ENCODE results near the gene KCNJ6.
"Not testable (repeated sequence)": the region's sequence is repeated elsewhere in the genome, so short reads cannot be mapped to it uniquely, and the experiment has no call there.

Gene KCNJ6

GRCh38 chr21:37601027-37601426 lies 315.2 kb downstream of the KCNJ6 start:
- DNase-seq (ENCODE audit: low read depth), result no peak
- H3K4me3 ChIP-seq (replicated peaks; ENCODE audit: low read depth, low read length), result no peak overlapping the region
- TF ChIP-seq, protein P1, sequence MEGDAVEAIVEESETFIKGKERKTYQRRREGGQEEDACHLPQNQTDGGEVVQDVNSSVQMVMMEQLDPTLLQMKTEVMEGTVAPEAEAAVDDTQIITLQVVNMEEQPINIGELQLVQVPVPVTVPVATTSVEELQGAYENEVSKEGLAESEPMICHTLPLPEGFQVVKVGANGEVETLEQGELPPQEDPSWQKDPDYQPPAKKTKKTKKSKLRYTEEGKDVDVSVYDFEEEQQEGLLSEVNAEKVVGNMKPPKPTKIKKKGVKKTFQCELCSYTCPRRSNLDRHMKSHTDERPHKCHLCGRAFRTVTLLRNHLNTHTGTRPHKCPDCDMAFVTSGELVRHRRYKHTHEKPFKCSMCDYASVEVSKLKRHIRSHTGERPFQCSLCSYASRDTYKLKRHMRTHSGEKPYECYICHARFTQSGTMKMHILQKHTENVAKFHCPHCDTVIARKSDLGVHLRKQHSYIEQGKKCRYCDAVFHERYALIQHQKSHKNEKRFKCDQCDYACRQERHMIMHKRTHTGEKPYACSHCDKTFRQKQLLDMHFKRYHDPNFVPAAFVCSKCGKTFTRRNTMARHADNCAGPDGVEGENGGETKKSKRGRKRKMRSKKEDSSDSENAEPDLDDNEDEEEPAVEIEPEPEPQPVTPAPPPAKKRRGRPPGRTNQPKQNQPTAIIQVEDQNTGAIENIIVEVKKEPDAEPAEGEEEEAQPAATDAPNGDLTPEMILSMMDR (IDR thresholded peaks at IDR 0.05; ENCODE audit: low read length, missing control alignments), result no peak

GRCh38 chr21:37595944-37596343 lies 320.3 kb downstream of the KCNJ6 start:
- TF ChIP-seq, protein P1 (IDR thresholded peaks at IDR 0.05; ENCODE audit: low read length, missing control alignments), result no peak
- no peak for DNase-seq (ENCODE audit: low read depth)
- no peak overlapping the region for H3K4me3 ChIP-seq (replicated peaks; ENCODE audit: low read depth, low read length)

GRCh38 chr21:37594472-37594951 lies 321.7 kb downstream of the KCNJ6 start:
- no peak overlapping the region for H3K4me3 ChIP-seq (replicated peaks; ENCODE audit: low read depth, low read length)
- TF ChIP-seq, protein P1 (IDR thresholded peaks at IDR 0.05; ENCODE audit: low read length, missing control alignments), result no peak
- DNase-seq (ENCODE audit: low read depth), result no peak

DNA sequence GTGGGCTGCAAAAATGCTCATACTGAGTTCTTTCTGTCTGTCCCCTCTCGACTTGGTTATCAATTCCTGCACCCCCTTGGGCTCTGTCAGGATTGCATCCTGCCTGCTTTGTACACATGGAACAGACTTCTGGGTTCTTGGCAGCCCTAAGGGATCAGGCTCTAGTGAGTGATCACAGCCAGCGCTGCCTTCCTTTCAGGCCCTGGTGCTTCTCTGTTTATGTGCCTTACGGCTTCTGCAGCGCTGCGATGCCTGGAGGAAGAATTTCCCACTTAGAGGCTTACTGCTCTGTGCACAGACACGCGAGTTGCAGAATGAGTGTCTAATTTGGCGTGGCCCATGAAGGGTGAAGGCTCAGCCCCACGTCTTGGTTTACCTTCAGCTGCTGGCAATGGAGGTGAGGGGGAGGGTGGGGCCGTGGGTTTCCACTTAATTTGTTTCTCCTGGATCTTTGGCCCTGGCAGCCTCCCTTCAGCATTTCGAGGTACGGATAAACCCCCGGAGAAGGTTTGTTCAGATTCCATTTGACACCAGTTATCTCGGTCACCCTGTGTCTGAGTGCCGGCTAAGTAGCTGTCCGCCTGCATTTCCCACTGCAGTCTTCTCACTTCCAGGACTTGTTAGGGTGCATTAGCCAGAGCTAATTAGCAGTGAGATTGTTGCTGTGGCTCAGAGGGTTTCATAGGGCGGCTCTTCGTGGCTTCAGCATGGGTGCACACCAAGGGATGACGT lies 322.4 kb downstream of the KCNJ6 start:
- H3K4me3 ChIP-seq (replicated peaks; ENCODE audit: low read depth, low read length), result no peak overlapping the region
- DNase-seq (ENCODE audit: low read depth), result no peak
- TF ChIP-seq, protein P1 (IDR thresholded peaks at IDR 0.05; ENCODE audit: low read length, missing control alignments), result no peak

GRCh38 chr21:37593015-37593414 lies 323.2 kb downstream of the KCNJ6 start:
- DNase-seq (ENCODE audit: low read depth), result peak; percentile 12
- no peak overlapping the region for H3K4me3 ChIP-seq (replicated peaks; ENCODE audit: low read depth, low read length)

DNA sequence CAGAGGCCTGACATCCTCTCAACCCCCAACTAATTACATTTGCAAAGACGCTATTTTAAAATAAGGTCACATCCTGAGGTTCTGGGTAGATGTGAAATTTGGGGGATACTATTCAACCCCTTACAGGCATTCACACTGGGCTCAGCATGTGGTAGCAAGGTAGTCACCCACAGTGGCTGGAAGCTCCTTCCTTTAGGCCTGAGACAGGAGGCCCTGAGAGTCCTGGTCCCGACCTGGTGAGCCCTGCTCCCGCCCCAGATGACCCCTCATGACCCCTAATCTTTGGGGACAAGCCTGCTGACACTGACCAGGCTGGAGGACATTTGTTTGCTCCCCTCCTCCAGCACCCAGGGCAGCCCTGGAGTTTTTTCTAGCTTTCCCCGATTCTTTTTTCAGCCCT lies 323.8 kb downstream of the KCNJ6 start:
- DNase-seq (ENCODE audit: low read depth), result no peak
- TF ChIP-seq, protein P1 (IDR thresholded peaks at IDR 0.05; ENCODE audit: low read length, missing control alignments), result no peak
- H3K4me3 ChIP-seq (replicated peaks; ENCODE audit: low read depth, low read length), result no peak overlapping the region

More at GRCh38 chr21:37593015-37593414, 323.2 kb downstream of the KCNJ6 start:
- TF ChIP-seq, protein P1 (IDR thresholded peaks at IDR 0.05; ENCODE audit: low read length, missing control alignments), result no peak

DNA sequence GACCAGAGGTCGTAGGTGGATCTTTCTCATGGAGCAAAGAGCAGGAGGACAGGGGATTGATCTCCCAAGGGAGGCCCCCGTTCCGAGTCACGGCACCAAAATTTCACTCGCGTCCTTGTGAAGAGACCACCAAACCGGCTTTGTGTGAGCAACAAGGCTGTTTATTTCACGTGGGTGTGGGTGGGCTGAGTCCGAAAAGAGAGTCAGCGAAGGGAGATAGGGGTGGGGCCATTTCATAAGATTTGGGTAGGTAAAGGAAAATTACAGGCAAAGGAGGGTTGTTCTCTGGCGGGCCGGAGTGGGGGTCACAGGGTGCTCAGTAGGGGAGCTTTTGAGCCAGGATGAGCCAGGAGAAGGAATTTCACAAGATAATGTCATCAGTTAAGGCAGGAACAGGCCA lies 324.3 kb downstream of the KCNJ6 start:
- H3K4me3 ChIP-seq (replicated peaks; ENCODE audit: low read depth, low read length); DNase-seq (ENCODE audit: low read depth): not testable (repeated sequence)

- H3K4me3 ChIP-seq (replicated peaks; ENCODE audit: low read depth, low read length); DNase-seq (ENCODE audit: low read depth): not testable (repeated sequence)
These were observed 325.4 kb downstream of the KCNJ6 start for GRCh38 chr21:37590836-37591235.

GRCh38 chr21:37588644-37589043 lies 327.6 kb downstream of the KCNJ6 start:
- not testable (repeated sequence) for DNase-seq (ENCODE audit: low read depth); H3K4me3 ChIP-seq (replicated peaks; ENCODE audit: low read depth, low read length)
